DMS79 treated with DMSO at 0.1 percent for 48 hours (cell line): ENCODE measurements around the gene CLDN16.

Experiments
- DNase-seq: peaks from one replicate; lab custom pipeline; 2025; lab: John Stamatoyannopoulos, UW

CLDN16 gene

GRCh38 chr3:190380184-190380583 is 7.8 kb upstream of the CLDN16 start:
- no peak for DNase-seq

DNA sequence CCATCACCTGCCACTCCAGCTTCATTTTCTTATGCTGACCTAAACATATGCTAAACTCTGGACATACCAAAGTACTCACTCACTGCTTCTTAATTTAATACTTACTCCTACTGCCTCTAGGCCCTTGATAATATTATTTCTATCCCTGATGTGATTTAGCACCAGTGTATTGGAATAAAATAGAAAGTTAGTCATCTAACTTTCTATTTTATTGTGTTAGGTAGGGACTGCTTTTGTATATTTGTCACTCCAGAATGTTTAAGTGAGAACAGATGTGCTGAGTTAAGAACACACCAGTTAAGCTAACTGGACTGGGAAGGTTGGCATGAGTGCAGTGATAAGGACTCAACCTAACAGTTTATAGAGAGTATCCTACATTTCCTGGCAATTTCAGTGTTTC is 6.5 kb upstream of the CLDN16 start:
- DNase-seq: no peak

DNA sequence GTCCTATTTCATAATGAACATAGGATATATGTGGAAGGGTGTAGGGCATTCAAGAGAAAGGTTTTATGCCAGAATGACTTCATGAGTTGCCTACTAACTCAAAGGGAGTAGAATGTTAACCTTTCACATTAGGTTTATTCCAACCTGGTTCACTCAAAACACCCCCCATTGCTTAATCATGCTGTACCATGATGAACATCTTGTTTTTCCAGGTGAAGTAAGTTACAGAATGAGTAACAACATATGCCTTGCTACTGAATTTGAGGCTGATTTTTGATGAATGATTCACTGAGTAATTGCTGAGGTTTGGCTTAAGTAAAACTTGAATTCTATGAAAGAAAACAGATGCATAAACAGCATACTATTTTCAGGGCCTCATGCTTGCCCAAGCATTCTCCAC is 5.9 kb upstream of the CLDN16 start:
- DNase-seq: no peak

GRCh38 chr3:190384309-190384756 is 3.6 kb upstream of the CLDN16 start:
- no peak for DNase-seq

DNA sequence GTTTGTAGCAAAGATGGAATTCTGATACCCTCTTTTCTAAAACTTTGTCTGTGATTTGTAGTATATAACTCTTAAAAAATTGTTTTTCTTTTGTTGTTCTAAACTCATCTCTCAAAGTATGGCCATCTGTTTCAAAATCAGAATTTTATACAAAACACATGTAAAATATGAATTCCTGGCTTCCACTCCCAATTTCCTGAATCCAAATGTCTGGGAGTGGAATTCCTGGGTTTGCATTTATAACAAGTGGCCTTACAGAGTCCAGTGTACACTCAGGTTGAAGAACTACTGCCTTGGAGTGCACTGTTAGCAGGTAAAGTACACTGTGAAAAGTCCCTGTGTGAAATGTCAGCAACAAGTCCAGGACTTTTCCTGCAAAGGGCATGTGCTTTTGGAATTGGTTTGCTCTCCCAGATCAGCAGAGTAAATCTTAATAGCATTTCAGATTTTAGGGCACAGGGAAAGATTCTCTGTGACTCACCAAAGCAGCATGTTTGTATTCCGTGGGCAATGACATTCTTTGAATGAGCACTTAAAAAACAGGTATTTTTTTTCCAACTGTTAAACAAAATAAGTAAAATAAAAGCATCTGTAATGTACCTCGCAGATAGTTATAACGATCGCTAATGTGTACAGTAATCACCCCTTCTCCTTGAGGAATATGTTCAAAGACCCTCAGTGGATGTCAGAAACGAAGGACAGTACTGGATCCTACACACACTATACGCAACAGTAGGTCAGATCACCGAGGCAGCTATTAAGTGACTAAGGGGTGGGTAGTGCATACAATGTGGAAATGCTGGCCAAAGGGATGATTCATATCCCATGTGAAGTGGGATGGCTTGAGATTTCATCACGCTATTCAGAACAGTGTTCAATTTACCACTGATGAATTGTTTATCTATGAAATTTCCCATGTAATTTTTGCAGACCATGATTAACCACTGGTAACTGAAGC is 2.0 kb upstream of the CLDN16 start:
- no peak for DNase-seq

GRCh38 chr3:190388703-190389102 is 740 bp downstream of the CLDN16 start:
- DNase-seq: no peak

- no peak for DNase-seq
Measured at GRCh38 chr3:190396001-190396400, 8.0 kb downstream of the CLDN16 start.

DNA sequence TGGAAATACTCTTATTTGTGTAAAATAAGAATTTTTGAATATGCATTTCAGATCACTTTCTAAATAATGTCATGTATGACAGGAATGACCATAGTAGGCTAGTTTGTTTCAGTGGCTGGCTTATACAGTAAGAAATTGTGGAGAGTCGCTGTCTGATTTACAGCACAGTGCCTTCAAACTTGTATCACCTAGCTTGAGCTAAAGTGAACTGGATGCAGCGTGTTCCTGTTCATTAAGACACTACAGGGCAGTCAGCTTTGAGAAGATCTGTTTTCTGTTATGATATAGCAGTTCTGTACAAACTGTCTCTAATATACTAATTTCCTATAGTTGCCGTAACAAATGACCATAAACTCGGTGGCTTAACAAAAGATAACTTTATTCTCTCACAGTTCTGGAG is 9.9 kb downstream of the CLDN16 start:
- DNase-seq: no peak

DNA sequence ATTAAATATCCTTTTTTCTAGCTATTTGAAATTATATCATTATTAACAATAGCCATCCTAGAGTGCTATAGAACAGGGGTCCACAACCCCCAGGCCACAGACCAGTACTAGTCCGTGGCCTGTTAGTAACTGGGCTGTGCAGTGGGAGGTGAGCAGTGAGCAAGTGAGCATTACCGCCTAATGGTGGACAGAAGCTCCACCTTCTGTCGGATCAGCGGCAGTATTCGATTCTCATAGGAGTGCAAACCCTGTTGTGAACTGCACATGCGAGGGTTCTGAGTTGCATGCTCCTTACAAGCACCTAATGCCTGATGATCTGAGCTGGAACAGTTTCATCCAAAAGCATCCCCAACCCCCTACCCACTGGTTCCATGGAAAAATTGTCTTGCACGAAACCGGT is 11.7 kb downstream of the CLDN16 start:
- DNase-seq: no peak

DNA sequence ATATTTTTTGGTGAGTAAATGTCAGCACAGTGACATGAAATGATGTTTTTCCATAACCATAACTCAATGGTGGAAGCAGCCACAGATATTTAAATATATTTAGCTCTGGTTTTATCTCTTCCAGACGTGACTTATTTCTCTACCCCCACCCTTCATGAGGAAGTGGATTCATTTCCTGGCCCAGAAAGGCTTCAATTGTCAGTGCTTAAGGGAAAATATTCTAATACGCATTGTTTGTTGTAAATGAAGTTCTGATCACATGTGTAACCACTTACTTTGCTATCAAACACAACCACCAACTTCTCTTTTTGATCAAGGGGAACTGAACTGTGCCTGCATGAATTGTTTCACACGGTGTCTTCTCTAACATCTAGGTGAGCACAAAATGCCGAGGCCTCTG is 14.0 kb downstream of the CLDN16 start:
- no peak for DNase-seq

DNA sequence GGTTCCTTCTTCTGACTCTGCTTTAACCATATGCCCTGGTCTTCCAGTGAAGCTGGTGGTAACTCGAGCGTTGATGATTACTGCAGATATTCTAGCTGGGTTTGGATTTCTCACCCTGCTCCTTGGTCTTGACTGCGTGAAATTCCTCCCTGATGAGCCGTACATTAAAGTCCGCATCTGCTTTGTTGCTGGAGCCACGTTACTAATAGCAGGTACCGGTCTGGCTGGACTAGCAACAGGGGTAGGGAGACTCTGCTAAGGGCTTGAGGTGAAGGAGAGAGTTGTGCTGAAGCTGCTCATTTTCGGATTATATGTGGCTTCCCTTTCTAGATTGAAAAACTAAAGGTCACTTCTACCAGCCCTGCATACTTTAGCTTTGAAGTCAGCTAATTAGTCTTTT is 16.8 kb downstream of the CLDN16 start:
- no peak for DNase-seq

- DNase-seq: no peak
Measured at GRCh38 chr3:190414297-190414696, 26.3 kb downstream of the CLDN16 start.

DNA sequence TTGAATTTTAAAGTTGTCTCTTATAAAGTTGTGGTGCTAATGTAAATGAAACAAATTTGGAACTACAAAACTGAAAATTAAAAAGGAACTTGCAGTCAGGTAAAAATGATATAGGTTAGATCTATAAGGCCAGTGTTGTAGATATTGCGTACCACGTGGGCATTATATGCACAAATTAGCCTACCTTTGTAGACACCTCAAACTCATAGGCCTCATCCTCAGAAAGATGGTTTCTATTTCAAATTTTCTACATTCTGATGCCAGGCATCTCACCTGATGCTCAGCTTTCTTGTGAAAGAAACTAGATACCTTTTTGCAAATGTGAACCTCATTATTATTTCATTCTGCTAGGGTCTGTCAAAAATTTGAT is 36.1 kb downstream of the CLDN16 start:
- DNase-seq: no peak

DNA sequence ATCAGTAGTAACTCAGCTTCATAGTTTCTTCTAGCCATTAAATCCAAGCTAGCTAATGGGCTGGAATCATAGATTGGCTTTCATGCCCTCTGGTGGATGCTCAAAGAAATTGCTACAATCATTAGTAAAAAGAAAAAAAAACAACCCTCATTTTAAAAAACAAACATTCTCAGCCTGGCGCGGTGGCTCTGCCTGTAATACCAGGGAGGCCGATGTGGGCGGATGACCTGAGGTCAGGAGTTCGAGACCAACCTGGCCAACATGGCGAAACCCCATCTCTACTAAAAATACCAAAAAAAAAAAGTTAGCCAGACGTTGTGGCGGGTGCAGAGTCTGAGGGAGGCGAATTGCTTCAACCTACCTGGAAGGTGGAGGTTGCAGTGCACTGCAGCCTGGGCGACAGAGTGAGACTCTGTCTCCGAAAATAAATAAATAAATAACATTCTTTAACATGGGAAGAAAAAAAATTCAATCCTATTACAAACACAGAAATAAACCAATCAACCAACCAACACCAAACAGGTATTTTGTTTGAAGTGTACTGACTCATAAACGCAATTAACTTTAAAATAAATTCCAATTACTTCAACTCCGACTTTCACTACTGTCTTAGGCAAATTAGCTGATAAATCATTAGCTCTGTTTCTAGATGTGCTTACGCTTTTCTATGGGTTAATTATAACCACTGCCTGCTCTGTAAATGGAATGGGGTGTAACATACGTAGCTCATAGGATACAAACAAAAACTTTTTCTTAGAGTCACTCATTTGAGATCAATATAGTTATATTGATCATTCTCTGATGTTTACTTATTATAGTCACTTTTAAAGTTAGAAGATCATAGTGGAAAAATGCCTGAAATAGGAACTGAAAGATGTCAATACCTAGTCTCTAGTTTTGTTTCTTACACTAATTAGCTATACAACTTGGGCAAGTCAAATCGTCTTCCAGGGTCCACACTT is 36.8 kb downstream of the CLDN16 start:
- peak; percentile 22 for DNase-seq

DNA sequence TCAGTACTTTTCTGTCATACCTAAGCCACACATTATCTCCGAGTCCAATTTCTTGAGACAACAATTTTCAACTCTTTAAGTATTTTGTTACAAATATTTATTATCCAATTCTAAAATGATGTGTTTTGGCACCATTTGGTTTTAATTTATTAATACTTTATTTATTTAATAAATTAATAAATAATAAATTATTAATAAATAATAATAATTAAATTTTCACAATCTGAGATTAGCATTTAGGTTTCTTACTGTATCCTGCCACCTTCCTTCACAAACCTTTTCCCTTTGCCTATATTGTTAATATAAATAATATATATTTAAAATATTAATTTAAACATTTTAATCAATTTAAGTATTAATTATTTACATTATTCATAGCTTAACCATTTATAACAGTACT is 37.9 kb downstream of the CLDN16 start:
- DNase-seq: no peak

- DNase-seq: no peak
Measured at GRCh38 chr3:190426806-190427507, 39.0 kb downstream of the CLDN16 start.

- no peak for DNase-seq
Measured at GRCh38 chr3:190429681-190430080, 41.7 kb downstream of the CLDN16 start.

GRCh38 chr3:190430906-190431305 is 42.9 kb downstream of the CLDN16 start:
- no peak for DNase-seq

DNA sequence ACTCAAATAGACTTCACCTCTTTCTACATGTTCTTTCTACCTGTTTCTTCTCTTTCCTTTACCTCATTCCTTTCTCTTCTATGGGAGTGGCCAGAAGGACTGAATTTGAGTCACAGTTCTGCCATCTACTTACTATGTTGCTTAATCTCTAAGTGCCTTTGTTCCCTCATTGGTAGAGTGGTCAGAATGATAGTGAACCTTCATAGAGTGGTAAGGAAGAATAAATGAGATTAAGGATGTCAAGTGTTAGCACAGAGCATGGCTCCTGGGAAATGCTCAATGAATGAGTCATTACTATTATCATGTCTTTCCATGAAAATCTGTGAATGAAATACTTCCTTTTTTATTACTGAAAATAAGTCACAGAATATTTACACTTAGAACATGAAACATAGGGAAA is 44.3 kb downstream of the CLDN16 start:
- DNase-seq: no peak

- DNase-seq: no peak
Measured at GRCh38 chr3:190433626-190434025, 45.7 kb downstream of the CLDN16 start.

DNA sequence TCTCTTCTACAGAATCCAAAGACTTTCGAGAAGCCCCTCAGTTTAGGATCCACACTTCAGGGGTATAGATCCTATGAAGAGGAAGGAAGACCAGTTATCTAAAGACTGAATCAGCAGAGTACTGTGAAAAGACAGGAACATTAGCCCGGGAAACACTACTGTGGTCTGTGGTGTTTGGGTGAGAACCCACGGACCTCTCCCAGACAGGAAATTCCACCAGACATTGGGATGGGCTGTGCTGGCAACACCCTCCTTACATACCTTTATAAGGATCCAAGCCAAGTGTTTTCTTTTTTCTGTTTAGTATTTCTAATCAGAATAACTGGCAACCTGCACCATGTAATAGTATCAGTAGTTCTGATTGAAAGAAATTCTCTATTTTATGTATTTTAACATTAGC is 47.7 kb downstream of the CLDN16 start:
- DNase-seq: no peak

GRCh38 chr3:190436331-190436730 is 48.4 kb downstream of the CLDN16 start:
- no peak for DNase-seq
